K562 (cell line): Measurements from ENCODE around the gene HNRNPA3. TPM values are rescaled to one million over a fixed set of nuclear protein-coding genes. Genes with fewer than 3 reads are reported as not detected.

Experiments
- ATAC-seq: fragments of 200-7000 bp; cut with Tn5 transposase; 3 replicates; pipeline ENCODE4 v1.9.1; 2020; ENCODE audit warnings: moderate library complexity
- BruUV-seq: library from RNA; stranded (reverse); fragments of 400-500 nt; replicated peaks from 2 replicates; lab custom pipeline; 2021; lab: Mats Ljungman, UMichigan
- CTCF ChIA-PET: fragments of 300-600 bp; formaldehyde crosslinking; extraction: SDS; loops from one replicate; lab custom pipeline; 2021; ENCODE audit warnings: low intra/inter-chr PET ratio; lab: Yijun Ruan, JAX
- POLR2A ChIA-PET: fragments of 300-600, 350-650 bp; sonication (Branson Sonifier 250); formaldehyde crosslinking; extraction: SDS; loops from one replicate; lab custom pipeline; 2021; ENCODE audit warnings: antibody characterized with exemption, inconsistent platforms; lab: Yijun Ruan, JAX
- DNase-seq, 4 experiments: peaks; one replicate each; pipeline versions ENCODE4 v3.0.0 to v3.0.0-alpha.2; 2011 to 2018; ENCODE audit warnings: low spot score in 3 of 4, mixed read lengths in 3 of 4; ENCODE audit errors: extremely low read depth in 1 of 4
- FAIRE-seq: peaks from 2 replicates; lab custom pipeline; 2011; peaks lifted over from hg19 to GRCh38; lab: Jason Lieb, UNC
- H2AFZ ChIP-seq: 2 replicates; pipeline ENCODE4 v1.6.0; 2011; ENCODE audit warnings: low read depth, low read length, control low read depth, inconsistent platforms
- H3K27ac ChIP-seq: fragments of 200-600 bp; 3 replicates; pipeline ENCODE4 v1.8.0; 2011; ENCODE audit warnings: low read depth, mild to moderate bottlenecking, control low read depth, inconsistent platforms, low read length, moderate library complexity, mixed read lengths; ENCODE audit errors: extremely low read depth
- H3K27me3 ChIP-seq, 2 experiments: fragments of 300-600 bp in 1 of 2; 2 replicates in 1 of 2; 3 replicates in 1 of 2; pipeline versions ENCODE4 v1.6.0 to v1.8.0; 2011; ENCODE audit warnings: inconsistent platforms in 2 of 2, low read length in 2 of 2, mild to moderate bottlenecking in 1 of 2, mixed read lengths in 1 of 2, moderate library complexity in 1 of 2; ENCODE audit not compliant: control insufficient read depth in 2 of 2, insufficient read depth in 2 of 2
- H3K36me3 ChIP-seq: fragments of 300-600 bp; 3 replicates; pipeline ENCODE4 v1.8.0; 2011; ENCODE audit warnings: mild to moderate bottlenecking, low read length, inconsistent platforms; ENCODE audit not compliant: control insufficient read depth, insufficient read depth
- H3K4me1 ChIP-seq, 2 experiments: fragments of 200-600 bp in 1 of 2; replicated peaks in 1 of 2; 2 replicates in 1 of 2; 3 replicates in 1 of 2; pipeline versions ENCODE4 v1.5.1 to v1.8.0; 2011; ENCODE audit warnings: inconsistent platforms in 2 of 2, low read length in 2 of 2, mild to moderate bottlenecking in 1 of 2, mixed read lengths in 1 of 2, moderate library complexity in 1 of 2; ENCODE audit not compliant: control insufficient read depth in 2 of 2, insufficient read depth in 2 of 2
- H3K4me2 ChIP-seq: 2 replicates; pipeline ENCODE4 v1.6.1; 2011; ENCODE audit warnings: low read length, control low read depth, inconsistent platforms, mixed read lengths; ENCODE audit not compliant: insufficient read depth
- H3K4me3 ChIP-seq: fragments of 200-600 bp; sonication (generic), shearing (Covaris generic); 2 replicates; pipeline ENCODE4 v1.5.1; 2016; ENCODE audit warnings: control low read depth, inconsistent platforms
- H3K79me2 ChIP-seq: fragments of 200-600 bp; 3 replicates; pipeline ENCODE4 v1.8.0; 2011; ENCODE audit warnings: low read length, inconsistent platforms; ENCODE audit not compliant: control insufficient read depth, insufficient read depth
- H3K9ac ChIP-seq, 2 experiments: 2 replicates each; pipeline versions ENCODE4 v1.6.0 to v1.6.1; 2011; ENCODE audit warnings: low read depth in 2 of 2, low read length in 2 of 2, control low read depth in 1 of 2, inconsistent platforms in 1 of 2, mild to moderate bottlenecking in 1 of 2, mixed read lengths in 1 of 2; ENCODE audit not compliant: insufficient read depth in 1 of 2
- H3K9me1 ChIP-seq: one replicate; pipeline ENCODE4 v1.6.0; 2011; ENCODE audit warnings: inconsistent platforms, mild to moderate bottlenecking, low read length, moderate library complexity; ENCODE audit not compliant: control insufficient read depth, insufficient read depth
- H3K9me3 ChIP-seq: replicated peaks from 2 replicates; pipeline ENCODE4 v1.5.1; 2011; ENCODE audit warnings: low read depth, low read length, inconsistent platforms; ENCODE audit not compliant: control insufficient read depth, insufficient read depth
- H4K20me1 ChIP-seq: replicated peaks from 2 replicates; pipeline ENCODE4 v1.6.1; 2011; ENCODE audit warnings: low read length, inconsistent platforms, mixed read lengths; ENCODE audit not compliant: control insufficient read depth, insufficient read depth
- DPF2 ChIP-seq: fragments of 450-650 bp; IDR thresholded peaks from 2 replicates; pipeline ENCODE4 v1.6.1; 2016
- EHMT2 ChIP-seq: fragments of 450-650 bp; IDR thresholded peaks from 2 replicates; pipeline ENCODE4 v1.6.1; 2018; ENCODE audit warnings: antibody characterized with exemption
- GATAD2A ChIP-seq: fragments of 450-650 bp; IDR thresholded peaks from 2 replicates; pipeline ENCODE4 v1.6.1; 2017
- GTF2E2 ChIP-seq: fragments of 200-800 bp; sonication (Bioruptor generic); IDR thresholded peaks from 2 replicates; pipeline ENCODE4 v1.6.1; 2016; ENCODE audit warnings: missing genetic modification characterization, missing compliant biosample characterization
- HNRNPH1 ChIP-seq: fragments of 200-400 bp; formaldehyde crosslinking; optimal IDR thresholded peaks from 2 replicates; pipeline ENCODE3; 2017; ENCODE audit warnings: low read depth, mild to moderate bottlenecking, low read length, moderate library complexity
- MCM7 ChIP-seq, 2 experiments: fragments of 450-650 bp; IDR thresholded peaks; 2 replicates each; pipeline ENCODE4 v1.6.1; 2016 to 2018
- MYNN ChIP-seq, 2 experiments: sonication (generic); formaldehyde crosslinking in 1 of 2; IDR thresholded peaks; 2 replicates each; pipeline versions ENCODE4 v1.5.0 to v1.6.1; 2016 to 2020; ENCODE audit warnings: antibody characterized with exemption in 1 of 2, missing genetic modification reagents in 1 of 2
- NFXL1 ChIP-seq: fragments of 450-650 bp; formaldehyde crosslinking; IDR thresholded peaks from 2 replicates; pipeline ENCODE4 v1.4.0; 2021; ENCODE audit warnings: mild to moderate bottlenecking
- NR3C1 ChIP-seq: sonication (generic); formaldehyde crosslinking; IDR thresholded peaks from 2 replicates; pipeline ENCODE4 v1.8.1; 2022; ENCODE audit warnings: missing genetic modification reagents
- SMAD2 ChIP-seq: fragments of 150-350 bp; IDR thresholded peaks from 2 replicates; pipeline ENCODE4 v1.6.1; 2014; ENCODE audit warnings: low read depth, mild to moderate bottlenecking, low read length
- SMARCA4 ChIP-seq: fragments of 450-650 bp; IDR thresholded peaks from 2 replicates; pipeline ENCODE4 v1.6.1; 2016
- TAF1 ChIP-seq: IDR thresholded peaks from 2 replicates; pipeline ENCODE4 v1.6.1; 2011; ENCODE audit warnings: mild to moderate bottlenecking, low read length, moderate library complexity; ENCODE audit not compliant: insufficient read depth, control insufficient read depth, severe bottlenecking; ENCODE audit errors: extremely low read depth
- TAL1 ChIP-seq: fragments of 450-650 bp; IDR thresholded peaks from 2 replicates; pipeline ENCODE4 v1.6.1; 2016; ENCODE audit warnings: mild to moderate bottlenecking
- TBL1XR1 ChIP-seq, 2 experiments: IDR thresholded peaks; 2 replicates each; pipeline ENCODE4 v1.6.1; 2012; ENCODE audit warnings: improper control_type of control experiment in 2 of 2, low read length in 2 of 2, mild to moderate bottlenecking in 1 of 2
- TGIF2 ChIP-seq: sonication (generic); formaldehyde crosslinking; IDR thresholded peaks from 2 replicates; pipeline ENCODE4 v1.8.1; 2022; ENCODE audit warnings: mild to moderate bottlenecking, missing genetic modification reagents, moderate library complexity
- ZNF830 ChIP-seq: fragments of 250-450 bp; sonication (Bioruptor Pico); IDR thresholded peaks from 2 replicates; pipeline ENCODE4 v1.5.0; 2021; ENCODE audit warnings: mild to moderate bottlenecking
- WGBS: fragments of 100-300 bp; shearing (Covaris generic); methylation state at CpG from one replicate; pipeline ENCODE4 v1.1.6; 2016; ENCODE audit warnings: low coverage, mixed read lengths; ENCODE audit not compliant: insufficient coverage; ENCODE audit errors: missing lambda C conversion rate; 5-methylcytosine and 5-hydroxymethylcytosine counted together
- in situ Hi-C: fragments of 300-500 bp; cut with MboI; formaldehyde crosslinking; loops from 4 replicates; pipeline ENCODE4 v1.15.0; 2018; ENCODE audit warnings: inconsistent platforms, mixed read lengths
- intact Hi-C: fragments of 100-400 bp; cut with micrococcal nuclease; formaldehyde crosslinking; loops from 2 replicates; pipeline ENCODE4 v1.14.2; 2022
- polyA plus RNA-seq, 8 experiments: library from polyadenylated mRNA; depleted of rRNA in 4 of 8; stranded (reverse) in 5 of 8; unstranded in 3 of 8; fragments of >200 nt; fragmentation: Nextera tagmentation in 2 of 8; fragmentation: Illumina TruSeq in 1 of 8; extraction: Ambion mirVana in 2 of 8; extraction: Trizol in 1 of 8; gene quantifications; 2 replicates each; pipeline versions ENCODE4 v1.2.1 to v1.2.3, GENCODE V29; 2011 to 2014; ENCODE audit warnings: inconsistent platforms in 1 of 8, missing spikeins in 1 of 8
- total RNA-seq, 7 experiments: library from RNA; depleted of rRNA in 6 of 7; stranded (reverse); fragments of >200 nt in 6 of 7; fragmentation: Illumina TruSeq in 2 of 7; extraction: Trizol in 2 of 7; gene quantifications; 2 replicates each; pipeline versions ENCODE4 v1.2.1 to v1.2.3, GENCODE V29; 2011 to 2021; ENCODE audit warnings: low replicate concordance in 1 of 7
- TF ChIP-seq, protein P1 (sequence below): fragments of 450-650 bp; formaldehyde crosslinking; IDR thresholded peaks from 2 replicates; pipeline ENCODE4 v1.4.0; 2022; ENCODE audit warnings: mild to moderate bottlenecking, moderate library complexity
- TF ChIP-seq, protein P2 (sequence below): sonication (generic); formaldehyde crosslinking; IDR thresholded peaks from 2 replicates; pipeline ENCODE4 v1.8.1; 2023; ENCODE audit warnings: mild to moderate bottlenecking, missing genetic modification reagents

HNRNPA3 gene
- total and polyA plus RNA-seq, 9 of the 15 experiments (the other 6 are each of a cell fraction or from before 2014, with no cell fraction given), result 72.8 to 428 (median 192) TPM

DNA sequence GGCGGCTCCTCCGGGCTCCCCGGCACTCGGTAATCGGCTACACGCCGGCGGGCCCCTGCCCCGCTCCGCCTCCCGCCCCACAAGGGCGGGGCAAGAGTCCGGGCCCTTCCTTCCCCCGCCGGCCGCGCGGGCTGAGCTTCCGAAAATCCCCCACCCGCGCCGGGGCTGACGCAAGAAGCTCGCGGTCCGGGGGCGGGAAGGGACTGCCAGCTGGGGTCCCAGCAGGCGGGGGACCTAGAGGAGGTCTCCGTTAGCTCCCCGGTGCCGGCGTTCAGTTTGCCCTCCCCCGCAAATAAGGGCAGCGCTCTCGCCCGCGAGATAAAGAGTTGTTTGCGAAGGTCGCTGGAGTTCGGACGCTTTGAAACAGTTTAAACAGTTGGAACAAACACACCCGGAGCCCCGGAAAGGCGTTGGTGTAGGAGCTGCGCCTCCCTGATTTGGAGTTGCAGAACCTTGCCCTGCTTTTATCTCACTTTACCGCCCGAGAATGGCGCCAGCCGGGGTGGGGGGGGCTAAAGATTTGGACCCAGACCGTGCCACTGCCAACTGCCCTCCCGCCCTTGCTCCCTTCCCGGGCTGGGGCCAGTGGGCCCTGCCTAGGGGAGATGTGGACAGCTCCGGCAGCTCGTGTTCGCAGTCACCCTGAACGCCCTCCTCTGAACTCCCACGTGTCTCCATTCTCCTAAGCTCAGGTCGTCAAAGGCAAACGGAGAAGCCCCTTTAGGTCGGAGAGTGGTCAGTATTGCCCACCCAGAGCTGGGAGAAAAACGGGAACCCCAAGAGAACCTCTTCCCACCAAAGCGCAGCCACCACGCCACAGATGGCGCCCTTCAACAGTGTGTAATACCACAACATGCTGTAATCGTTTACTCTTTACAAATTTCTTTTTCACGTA is 52.3 kb downstream of the HNRNPA3 start, which contains the start of gene NFE2L2:
NFE2L2 (minus strand) TSS at position 35 of the 895 bp plus-strand sequence. CDS start 151 bp downstream, outside the sequence.
- H3K9me1 ChIP-seq, result no peaks in the 10 kb centered on the region
- WGBS, result 1% methylated on average over 66 of the region's 66 CpGs
- no peaks in the 10 kb centered on the region for H3K9me3 ChIP-seq
- intact Hi-C loops (loop anchor here (1.0 to 10.0 kb wide), 6 partner anchors 97 to 492 kb away; partner anchors contain the start of gene AGPS), in situ Hi-C loops (loop anchor here (5.0 kb wide), 1 partner anchor 67 kb away; no protein-coding TSS in a partner anchor)
- DNase-seq (peak; percentile 95 to 97 (median 96)), FAIRE-seq (peak; percentile 72), ATAC-seq (peak; percentile 78)
- CTCF ChIA-PET, result interaction anchor here (0.6 to 0.9 kb wide), 4 partner anchors 20 to 1982 kb away, joined by 3 to 5 read pairs (median 4); no protein-coding TSS in a partner anchor
- peak within 1 kb of the TSS; percentile 91 for H3K4me3 ChIP-seq
- peaks cover 13% of the 10 kb centered on the region for H4K20me1 ChIP-seq
- TSS peak; percentile 92 for BruUV-seq
- H3K4me1 ChIP-seq, result peaks cover 31 to 38% of the 10 kb centered on the region in 2 experiments
- H3K27ac ChIP-seq, result peak within 1 kb of the TSS; percentile 98
- H3K9ac ChIP-seq, result peak within 1 kb of the TSS; percentile 98
- H3K36me3 ChIP-seq, result peaks cover 19% of the 10 kb centered on the region; the same call in 2 of the 3 replicates
- peaks cover 45% of the 10 kb centered on the region for H3K79me2 ChIP-seq
- POLR2A ChIA-PET, result interaction anchor here (0.6 to 12.9 kb wide), 52 partner anchors 8 to 1641 kb away, joined by 3 to 199 read pairs (median 4); partner anchors contain the start of genes AGPS and HNRNPA3
- H3K27me3 ChIP-seq, result no peaks in the 10 kb centered on the region
- H2AFZ ChIP-seq, result peak within 1 kb of the TSS; percentile 93
- H3K4me2 ChIP-seq, result peak within 1 kb of the TSS; percentile 94
- 0 out of 2 replicates have a peak, but pooled peaks have one; percentile 51 for TF ChIP-seq TGIF2
- peak; percentile 87 for TF ChIP-seq DPF2
- TF ChIP-seq MYNN (IDR thresholded peaks at IDR 0.05), result 0 out of 2 replicates have a peak, but pooled peaks have one; percentile 45
- no peak for TF ChIP-seq MYNN (CRISPR knock-in tag; IDR thresholded peaks at IDR 0.05)
- TF ChIP-seq, protein P1, sequence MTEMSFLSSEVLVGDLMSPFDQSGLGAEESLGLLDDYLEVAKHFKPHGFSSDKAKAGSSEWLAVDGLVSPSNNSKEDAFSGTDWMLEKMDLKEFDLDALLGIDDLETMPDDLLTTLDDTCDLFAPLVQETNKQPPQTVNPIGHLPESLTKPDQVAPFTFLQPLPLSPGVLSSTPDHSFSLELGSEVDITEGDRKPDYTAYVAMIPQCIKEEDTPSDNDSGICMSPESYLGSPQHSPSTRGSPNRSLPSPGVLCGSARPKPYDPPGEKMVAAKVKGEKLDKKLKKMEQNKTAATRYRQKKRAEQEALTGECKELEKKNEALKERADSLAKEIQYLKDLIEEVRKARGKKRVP, result peak; percentile 99
- TF ChIP-seq EHMT2, result 0 out of 2 replicates have a peak, but pooled peaks have one; percentile 21
- peak; percentile 32; the same call in 1 of the 2 replicates for TF ChIP-seq NFXL1 (CRISPR knock-in tag)
- no peak for TF ChIP-seq ZNF830
- peak; percentile 80 for TF ChIP-seq GTF2E2 (tag)
- peak; percentile 55 to 90 for TF ChIP-seq TBL1XR1 (IDR thresholded peaks at IDR 0.05; ENCODE audit: low read length in 2 of 2)
- peak; percentile 81 for TF ChIP-seq SMARCA4
- no peak for TF ChIP-seq HNRNPH1
- no peak for TF ChIP-seq MCM7 (IDR thresholded peaks at IDR 0.05)
- TF ChIP-seq SMAD2, result no peak
- no peak for TF ChIP-seq NR3C1 (CRISPR knock-in tag)
- TF ChIP-seq GATAD2A, result peak; percentile 82
- TF ChIP-seq TAF1, result peak; percentile 72
- peak; percentile 74 for TF ChIP-seq TAL1
- TF ChIP-seq, protein P2, sequence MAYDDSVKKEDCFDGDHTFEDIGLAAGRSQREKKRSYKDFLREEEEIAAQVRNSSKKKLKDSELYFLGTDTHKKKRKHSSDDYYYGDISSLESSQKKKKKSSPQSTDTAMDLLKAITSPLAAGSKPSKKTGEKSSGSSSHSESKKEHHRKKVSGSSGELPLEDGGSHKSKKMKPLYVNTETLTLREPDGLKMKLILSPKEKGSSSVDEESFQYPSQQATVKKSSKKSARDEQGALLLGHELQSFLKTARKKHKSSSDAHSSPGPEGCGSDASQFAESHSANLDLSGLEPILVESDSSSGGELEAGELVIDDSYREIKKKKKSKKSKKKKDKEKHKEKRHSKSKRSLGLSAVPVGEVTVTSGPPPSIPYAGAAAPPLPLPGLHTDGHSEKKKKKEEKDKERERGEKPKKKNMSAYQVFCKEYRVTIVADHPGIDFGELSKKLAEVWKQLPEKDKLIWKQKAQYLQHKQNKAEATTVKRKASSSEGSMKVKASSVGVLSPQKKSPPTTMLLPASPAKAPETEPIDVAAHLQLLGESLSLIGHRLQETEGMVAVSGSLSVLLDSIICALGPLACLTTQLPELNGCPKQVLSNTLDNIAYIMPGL, result peak; percentile 39; the same call in 1 of the 2 replicates
